A549 (cell line): ENCODE data around the gene PDE3A.

Source experiments
- CBX8 ChIP-seq: fragments of 200-600 bp; sonication (generic); IDR thresholded peaks from 2 replicates; pipeline ENCODE4 v1.6.1; 2016
- CHD2 ChIP-seq: fragments of 150-350 bp; IDR thresholded peaks from 2 replicates; pipeline ENCODE4 v1.6.1; 2014; ENCODE audit warnings: low read length; ENCODE audit not compliant: partially characterized antibody
- CHD4 ChIP-seq: fragments of 200-600 bp; sonication (generic); IDR thresholded peaks from 2 replicates; pipeline ENCODE4 v1.6.1; 2016; ENCODE audit warnings: antibody characterized with exemption, mild to moderate bottlenecking, borderline replicate concordance
- JUN ChIP-seq, 2 experiments: fragments of >200 bp; sonication (Bioruptor Twin); formaldehyde crosslinking; IDR thresholded peaks; 2 replicates in 1 of 2; 3 replicates in 1 of 2; pipeline ENCODE4 v1.6.1; 2016 to 2017
- JUNB ChIP-seq: fragments of >200 bp; sonication (Bioruptor Twin); formaldehyde crosslinking; IDR thresholded peaks from 2 replicates; pipeline ENCODE4 v1.6.1; 2016
- RAD21 ChIP-seq, 2 experiments: fragments of >200 bp in 1 of 2; sonication (Bioruptor Twin) in 1 of 2; formaldehyde crosslinking in 1 of 2; IDR thresholded peaks in 1 of 2; conservative IDR thresholded peaks in 1 of 2; 2 replicates in 1 of 2; 3 replicates in 1 of 2; pipeline ENCODE4 v1.6.1; 2012 to 2018; ENCODE audit warnings: inconsistent platforms in 1 of 2
- RARB ChIP-seq: fragments of 250-450 bp; sonication (Bioruptor Pico); IDR thresholded peaks from 2 replicates; pipeline ENCODE4 v1.8.0; 2021; ENCODE audit warnings: mild to moderate bottlenecking, moderate library complexity
- SMC3 ChIP-seq: fragments of >200 bp; sonication (Bioruptor Twin); formaldehyde crosslinking; IDR thresholded peaks from 3 replicates; pipeline ENCODE4 v1.6.1; 2018; ENCODE audit warnings: inconsistent platforms
- TF ChIP-seq, protein P1 (sequence below): fragments of >200 bp; sonication (Bioruptor Twin); formaldehyde crosslinking; IDR thresholded peaks from 3 replicates; pipeline ENCODE4 v1.5.1; 2016
- TF ChIP-seq, protein P2 (sequence below): IDR thresholded peaks from 2 replicates; pipeline ENCODE4 v1.6.1; 2012
- TF ChIP-seq, protein P3 (sequence below): fragments of 150-350 bp; IDR thresholded peaks from 2 replicates; pipeline ENCODE4 v1.6.1; 2014; ENCODE audit warnings: low read depth, mild to moderate bottlenecking, low read length
- TF ChIP-seq, protein P4 (sequence below): fragments of 250-450 bp; sonication (Bioruptor Pico); IDR thresholded peaks from 2 replicates; pipeline ENCODE4 v1.5.0; 2020; ENCODE audit warnings: low read depth, mild to moderate bottlenecking, moderate library complexity

DNA sequence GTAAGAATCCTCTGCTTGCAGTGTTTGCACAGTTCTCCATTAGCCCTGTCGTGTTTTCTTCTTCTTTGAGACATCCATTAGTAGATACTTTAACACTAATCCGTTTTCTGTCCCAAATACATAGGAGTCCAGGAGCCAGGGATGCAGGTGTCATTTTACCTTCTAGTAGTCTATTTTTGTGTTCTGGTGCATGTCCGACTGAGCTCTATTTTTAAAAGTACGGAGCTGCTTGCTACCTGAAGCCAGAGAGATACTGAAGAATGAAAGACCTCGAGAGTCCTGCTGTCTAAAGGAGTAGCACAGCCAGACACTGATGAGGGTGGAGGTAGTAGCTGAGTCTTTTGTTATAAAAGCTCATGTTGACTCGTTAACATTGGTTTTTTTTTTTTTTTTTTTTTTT lies 31.7 kb downstream of the PDE3A start:
- TF ChIP-seq, protein P1, sequence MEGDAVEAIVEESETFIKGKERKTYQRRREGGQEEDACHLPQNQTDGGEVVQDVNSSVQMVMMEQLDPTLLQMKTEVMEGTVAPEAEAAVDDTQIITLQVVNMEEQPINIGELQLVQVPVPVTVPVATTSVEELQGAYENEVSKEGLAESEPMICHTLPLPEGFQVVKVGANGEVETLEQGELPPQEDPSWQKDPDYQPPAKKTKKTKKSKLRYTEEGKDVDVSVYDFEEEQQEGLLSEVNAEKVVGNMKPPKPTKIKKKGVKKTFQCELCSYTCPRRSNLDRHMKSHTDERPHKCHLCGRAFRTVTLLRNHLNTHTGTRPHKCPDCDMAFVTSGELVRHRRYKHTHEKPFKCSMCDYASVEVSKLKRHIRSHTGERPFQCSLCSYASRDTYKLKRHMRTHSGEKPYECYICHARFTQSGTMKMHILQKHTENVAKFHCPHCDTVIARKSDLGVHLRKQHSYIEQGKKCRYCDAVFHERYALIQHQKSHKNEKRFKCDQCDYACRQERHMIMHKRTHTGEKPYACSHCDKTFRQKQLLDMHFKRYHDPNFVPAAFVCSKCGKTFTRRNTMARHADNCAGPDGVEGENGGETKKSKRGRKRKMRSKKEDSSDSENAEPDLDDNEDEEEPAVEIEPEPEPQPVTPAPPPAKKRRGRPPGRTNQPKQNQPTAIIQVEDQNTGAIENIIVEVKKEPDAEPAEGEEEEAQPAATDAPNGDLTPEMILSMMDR = no peak
- TF ChIP-seq CHD4 (no peak), JUNB (no peak), RARB (CRISPR knock-in tag) (no peak), CHD2 (no peak), RAD21 (conservative IDR thresholded peaks at IDR 0.05 in 1 of 2, IDR thresholded peaks at IDR 0.05 in 1 of 2) (no peak), SMC3 (no peak), CBX8 (no peak), JUN (IDR thresholded peaks at IDR 0.05) (no peak)
- TF ChIP-seq, protein P2, sequence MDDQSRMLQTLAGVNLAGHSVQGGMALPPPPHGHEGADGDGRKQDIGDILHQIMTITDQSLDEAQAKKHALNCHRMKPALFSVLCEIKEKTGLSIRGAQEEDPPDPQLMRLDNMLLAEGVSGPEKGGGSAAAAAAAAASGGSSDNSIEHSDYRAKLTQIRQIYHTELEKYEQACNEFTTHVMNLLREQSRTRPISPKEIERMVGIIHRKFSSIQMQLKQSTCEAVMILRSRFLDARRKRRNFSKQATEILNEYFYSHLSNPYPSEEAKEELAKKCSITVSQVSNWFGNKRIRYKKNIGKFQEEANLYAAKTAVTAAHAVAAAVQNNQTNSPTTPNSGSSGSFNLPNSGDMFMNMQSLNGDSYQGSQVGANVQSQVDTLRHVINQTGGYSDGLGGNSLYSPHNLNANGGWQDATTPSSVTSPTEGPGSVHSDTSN = no peak
- TF ChIP-seq, protein P3, sequence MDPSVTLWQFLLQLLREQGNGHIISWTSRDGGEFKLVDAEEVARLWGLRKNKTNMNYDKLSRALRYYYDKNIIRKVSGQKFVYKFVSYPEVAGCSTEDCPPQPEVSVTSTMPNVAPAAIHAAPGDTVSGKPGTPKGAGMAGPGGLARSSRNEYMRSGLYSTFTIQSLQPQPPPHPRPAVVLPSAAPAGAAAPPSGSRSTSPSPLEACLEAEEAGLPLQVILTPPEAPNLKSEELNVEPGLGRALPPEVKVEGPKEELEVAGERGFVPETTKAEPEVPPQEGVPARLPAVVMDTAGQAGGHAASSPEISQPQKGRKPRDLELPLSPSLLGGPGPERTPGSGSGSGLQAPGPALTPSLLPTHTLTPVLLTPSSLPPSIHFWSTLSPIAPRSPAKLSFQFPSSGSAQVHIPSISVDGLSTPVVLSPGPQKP = no peak
- TF ChIP-seq, protein P4, sequence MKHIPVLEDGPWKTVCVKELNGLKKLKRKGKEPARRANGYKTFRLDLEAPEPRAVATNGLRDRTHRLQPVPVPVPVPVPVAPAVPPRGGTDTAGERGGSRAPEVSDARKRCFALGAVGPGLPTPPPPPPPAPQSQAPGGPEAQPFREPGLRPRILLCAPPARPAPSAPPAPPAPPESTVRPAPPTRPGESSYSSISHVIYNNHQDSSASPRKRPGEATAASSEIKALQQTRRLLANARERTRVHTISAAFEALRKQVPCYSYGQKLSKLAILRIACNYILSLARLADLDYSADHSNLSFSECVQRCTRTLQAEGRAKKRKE (CRISPR knock-in tag) = no peak
